Activated naive CD8-positive, alpha-beta T cell (primary cell): ENCODE measurements around the gene IBA57.
"Not testable (repeated sequence)": the region's sequence is repeated elsewhere in the genome, so short reads cannot be mapped to it uniquely, and the experiment has no call there.

ENCODE experiments used
- H3K27ac Mint-ChIP-seq: one replicate; pipeline ENCODE4 v1.8.0; 2021; ENCODE audit warnings: mixed read lengths
- H3K27me3 Mint-ChIP-seq: one replicate; pipeline ENCODE4 v1.8.0; 2021; ENCODE audit warnings: mixed read lengths
- H3K36me3 Mint-ChIP-seq: one replicate; pipeline ENCODE4 v1.8.0; 2021; ENCODE audit warnings: mixed read lengths
- H3K4me1 Mint-ChIP-seq: one replicate; pipeline ENCODE4 v1.8.0; 2021; ENCODE audit warnings: low read depth, mixed read lengths
- H3K4me3 Mint-ChIP-seq: one replicate; pipeline ENCODE4 v1.8.0; 2021; ENCODE audit warnings: mild to moderate bottlenecking, mixed read lengths
- H3K9me3 Mint-ChIP-seq: one replicate; pipeline ENCODE4 v1.8.0; 2021; ENCODE audit warnings: low read depth, mixed read lengths

The IBA57 gene

DNA sequence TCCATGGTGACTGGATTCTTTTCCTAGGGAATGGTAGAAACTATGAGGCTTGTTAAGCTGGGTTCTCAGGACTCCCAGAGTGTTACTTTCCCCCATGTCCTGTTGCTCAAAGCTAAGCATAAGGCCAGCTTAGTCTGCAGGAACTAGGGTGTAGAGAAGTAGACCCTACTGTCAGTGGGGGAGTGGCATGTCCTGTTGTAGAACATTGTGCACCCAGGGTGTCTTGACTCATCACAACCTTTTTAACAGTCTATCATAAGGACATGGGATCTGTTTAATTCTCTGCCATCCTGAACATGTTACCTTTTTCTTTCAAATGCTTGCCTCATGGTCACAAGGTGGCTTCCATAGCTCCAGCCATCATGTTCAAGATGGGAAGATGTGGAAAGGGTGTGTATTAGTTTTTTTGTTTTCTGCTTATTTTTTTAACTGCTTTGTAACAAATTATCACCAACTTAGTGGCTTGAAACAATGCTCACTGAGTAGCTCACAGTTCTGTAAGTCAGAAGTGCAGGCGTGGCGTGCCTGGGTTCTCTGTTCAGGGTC lies 59.6 kb downstream of the IBA57 start:
- Mint-ChIP-seq H3K4me1 (peaks cover 1% of the 10 kb centered on the region), H3K4me3 (no peak overlapping the region), H3K9me3 (no peaks in the 10 kb centered on the region), H3K27ac (no peak overlapping the region), H3K27me3 (no peaks in the 10 kb centered on the region), H3K36me3 (peaks cover 28% of the 10 kb centered on the region)

DNA sequence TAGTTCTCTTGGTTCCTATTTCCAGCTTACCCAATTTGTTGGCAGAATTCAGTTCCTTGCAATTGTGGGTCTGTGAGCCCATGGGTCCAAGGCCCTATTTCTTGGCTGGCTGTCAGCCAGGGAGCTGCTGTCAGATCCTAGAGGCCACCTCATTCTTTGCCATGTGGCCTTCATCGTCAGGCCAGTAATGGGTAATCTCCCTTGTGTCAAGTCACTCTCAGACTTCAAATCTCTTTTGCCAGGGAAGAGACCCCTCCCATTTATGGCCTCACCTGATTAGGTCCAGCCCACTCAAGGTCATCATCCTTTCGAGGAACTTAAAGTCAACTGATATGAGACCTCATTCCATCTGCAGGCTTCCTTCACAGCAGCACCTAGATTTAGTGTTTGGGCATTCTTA lies 60.1 kb downstream of the IBA57 start:
- Mint-ChIP-seq H3K4me1 (peaks cover 1% of the 10 kb centered on the region), H3K27me3 (no peaks in the 10 kb centered on the region), H3K27ac (no peak overlapping the region), H3K4me3 (no peak overlapping the region), H3K36me3 (peaks cover 31% of the 10 kb centered on the region), H3K9me3 (no peaks in the 10 kb centered on the region)

DNA sequence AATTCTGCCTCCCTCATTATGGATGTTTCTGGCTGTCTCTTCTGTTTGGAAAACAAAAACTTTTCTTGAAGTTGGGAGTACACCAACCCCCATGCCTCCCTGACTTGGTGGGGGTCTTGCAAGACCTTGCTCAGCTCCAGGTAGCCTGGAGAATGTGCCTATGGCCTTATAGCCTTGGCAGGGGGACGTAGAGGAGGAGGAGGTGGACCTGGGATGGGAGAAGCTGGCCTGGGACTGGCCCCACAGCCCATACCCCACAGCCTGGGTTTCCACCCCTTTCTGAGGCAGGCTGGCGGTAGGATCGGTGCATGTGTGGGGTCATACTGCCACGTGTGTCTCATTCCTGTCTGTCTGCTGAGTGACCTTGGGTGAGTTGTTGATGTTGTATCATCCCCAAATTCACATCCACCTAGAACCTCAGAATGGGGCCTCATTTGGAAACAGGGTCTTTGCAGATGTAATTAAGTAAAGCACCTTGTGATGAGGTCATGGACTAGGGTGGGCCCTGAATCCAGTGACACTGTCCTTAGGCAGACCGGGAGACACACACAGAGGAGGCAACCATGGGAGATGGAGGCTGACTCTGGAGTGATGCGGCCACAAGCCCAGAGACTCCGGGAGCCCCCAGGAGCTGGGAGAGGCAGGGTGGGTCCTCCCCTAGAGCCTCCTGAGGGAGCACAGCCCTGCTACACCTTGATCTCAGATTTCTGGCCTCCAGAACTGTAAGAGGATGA lies 60.7 kb downstream of the IBA57 start:
- Mint-ChIP-seq H3K36me3 (peaks cover 31% of the 10 kb centered on the region), H3K4me3 (no peak overlapping the region), H3K27me3 (no peaks in the 10 kb centered on the region), H3K27ac (no peak overlapping the region), H3K4me1 (peaks cover 1% of the 10 kb centered on the region), H3K9me3 (no peaks in the 10 kb centered on the region)

DNA sequence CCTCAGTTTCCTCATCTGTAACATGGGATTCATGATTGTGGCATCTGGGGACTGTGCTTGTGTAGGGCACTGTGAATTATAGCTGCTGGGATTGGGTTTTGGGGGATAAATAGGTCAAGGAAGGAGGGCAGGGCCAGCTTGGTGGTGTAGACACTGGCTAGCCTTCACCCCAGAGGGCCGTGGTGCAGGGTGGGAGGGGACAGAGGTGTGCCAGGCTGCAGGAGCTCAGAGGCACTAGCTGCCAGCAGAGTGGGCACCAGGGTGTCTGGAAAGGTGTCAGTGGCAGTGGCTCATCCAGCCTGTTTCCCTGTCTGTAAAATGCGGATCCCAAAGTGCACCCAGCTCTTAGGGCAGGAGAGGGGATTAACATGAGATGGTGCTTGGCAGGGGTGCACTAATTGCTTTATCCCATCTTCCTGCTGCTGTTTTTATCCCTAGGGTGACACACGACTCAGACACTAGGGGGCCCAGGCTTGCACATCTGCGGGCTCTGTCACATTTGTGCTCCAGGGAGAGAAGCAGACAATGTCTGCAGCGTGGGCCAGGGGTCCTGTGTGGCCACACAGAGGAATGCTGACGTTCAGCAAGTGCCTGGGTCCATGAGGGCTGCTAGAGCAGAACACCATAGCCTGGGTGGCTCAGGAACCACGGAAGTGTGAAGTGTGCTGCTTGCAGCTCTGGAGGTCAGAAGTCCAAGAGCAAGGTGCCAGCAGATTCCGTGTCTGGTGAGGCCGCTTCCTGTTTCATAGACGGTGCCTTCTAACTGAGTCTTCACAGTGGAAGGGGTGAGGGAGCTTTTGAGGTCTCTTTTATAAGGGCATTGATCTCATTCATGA lies 61.6 kb downstream of the IBA57 start:
- no peak overlapping the region for H3K27ac Mint-ChIP-seq
- H3K4me3 Mint-ChIP-seq: no peak overlapping the region
- H3K36me3 Mint-ChIP-seq: peaks cover 39% of the 10 kb centered on the region
- peaks cover 3% of the 10 kb centered on the region for H3K9me3 Mint-ChIP-seq
- H3K27me3 Mint-ChIP-seq: no peaks in the 10 kb centered on the region
- peaks cover 1% of the 10 kb centered on the region for H3K4me1 Mint-ChIP-seq

DNA sequence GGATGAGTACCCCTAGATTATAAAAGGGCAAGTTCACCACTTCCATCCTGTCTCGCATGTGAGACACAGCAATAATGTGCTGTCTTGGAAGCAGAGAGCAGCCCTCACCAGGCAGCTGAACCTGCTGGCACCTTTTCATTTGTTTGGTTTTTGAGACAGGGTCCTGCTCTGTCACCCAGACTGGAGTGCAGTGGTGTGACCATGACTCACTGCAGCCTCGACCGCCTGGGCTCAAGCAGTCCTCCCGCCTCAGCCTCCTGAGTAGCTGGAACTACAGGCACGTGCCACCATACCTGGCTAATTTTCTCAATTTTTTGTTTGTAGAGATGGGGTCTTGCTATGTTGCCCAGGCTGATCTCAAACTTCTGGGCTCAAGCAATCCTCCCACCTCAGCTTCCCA lies 62.5 kb downstream of the IBA57 start:
- H3K9me3 Mint-ChIP-seq, H3K27ac Mint-ChIP-seq, H3K4me3 Mint-ChIP-seq, H3K4me1 Mint-ChIP-seq, H3K27me3 Mint-ChIP-seq: not testable (repeated sequence)
- peaks cover 46% of the 10 kb centered on the region for H3K36me3 Mint-ChIP-seq

DNA sequence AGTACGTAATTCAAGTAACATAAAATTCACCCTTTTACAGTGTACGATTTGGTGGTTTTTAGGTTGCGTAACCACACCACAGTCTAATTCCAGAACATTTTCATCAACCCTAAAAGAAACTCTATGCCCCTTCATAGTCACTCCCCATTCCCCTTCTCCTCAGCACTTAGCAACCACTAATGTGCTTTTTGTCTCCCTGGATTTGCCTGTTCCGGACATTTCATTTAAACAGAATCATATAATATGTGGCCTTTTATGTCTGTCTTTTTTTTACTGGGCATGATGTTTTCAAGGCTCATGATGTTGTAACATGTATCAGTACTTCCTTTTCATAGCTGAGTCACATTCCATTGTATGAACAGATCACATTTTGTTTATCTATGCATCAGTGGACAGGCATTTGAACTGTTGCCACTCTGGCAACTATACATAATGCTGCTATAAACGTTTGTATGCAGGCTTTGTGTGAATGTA lies 63.0 kb downstream of the IBA57 start:
- H3K4me1 Mint-ChIP-seq: peaks cover 1% of the 10 kb centered on the region
- peaks cover 13% of the 10 kb centered on the region for H3K9me3 Mint-ChIP-seq
- H3K4me3 Mint-ChIP-seq: no peak overlapping the region
- peak overlapping the region; percentile 3 for H3K27ac Mint-ChIP-seq
- no peaks in the 10 kb centered on the region for H3K27me3 Mint-ChIP-seq
- peaks cover 48% of the 10 kb centered on the region for H3K36me3 Mint-ChIP-seq

DNA sequence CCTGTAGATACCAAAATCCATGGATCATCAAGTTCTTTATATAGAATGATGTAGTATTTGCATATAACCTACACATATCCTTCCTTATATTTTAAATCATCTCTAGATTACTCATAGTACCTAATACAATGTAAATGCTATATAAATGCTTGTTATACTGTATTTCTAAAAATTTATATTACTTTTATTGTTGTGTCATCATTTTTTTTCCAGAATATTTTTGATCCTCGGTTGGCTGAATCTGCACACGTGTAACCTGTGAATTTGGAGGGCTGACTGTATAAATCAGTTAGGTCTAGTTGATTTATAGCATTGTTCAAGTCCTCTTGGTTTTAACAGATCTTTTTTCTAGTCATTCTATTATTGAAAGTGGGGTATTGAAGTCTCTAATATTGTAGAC lies 65.6 kb downstream of the IBA57 start:
- peaks cover 24% of the 10 kb centered on the region for H3K9me3 Mint-ChIP-seq
- no peak overlapping the region for H3K27ac Mint-ChIP-seq
- no peaks in the 10 kb centered on the region for H3K27me3 Mint-ChIP-seq
- peaks cover 3% of the 10 kb centered on the region for H3K4me1 Mint-ChIP-seq
- peaks cover 46% of the 10 kb centered on the region for H3K36me3 Mint-ChIP-seq
- H3K4me3 Mint-ChIP-seq: no peak overlapping the region
